CD4-positive, alpha-beta T cell (primary cell): Measurements from ENCODE around the gene CDT1. TPM values are rescaled to one million over a fixed set of nuclear protein-coding genes. Genes with fewer than 3 reads are reported as not detected.

Source experiments
- ATAC-seq: fragments of 200-7000 bp; cut with Tn5 transposase; one replicate; pipeline ENCODE4 v1.10.0; 2022; ENCODE audit warnings: mild to moderate bottlenecking; ENCODE audit not compliant: poor library complexity
- CTCF ChIA-PET: fragments of 350-600 bp; sonication (Branson Sonifier 250); formaldehyde crosslinking; loops from one replicate; lab custom pipeline; 2021; ENCODE audit warnings: antibody characterized with exemption, inconsistent platforms; lab: Charles Lee
- POLR2A ChIA-PET: fragments of 350-600 bp; sonication (Branson Sonifier 250); formaldehyde crosslinking; loops from one replicate; lab custom pipeline; 2021; ENCODE audit warnings: antibody characterized with exemption, inconsistent platforms; lab: Charles Lee
- DNase-seq, 14 experiments: peaks; one replicate each; pipeline ENCODE4 v3.0.0-alpha.2; 2013 to 2020; ENCODE audit warnings: mixed read lengths in 2 of 14
- H3K27ac ChIP-seq, 2 donors: one replicate each; pipeline versions ENCODE4 v1.5.1 to v1.7.0; 2013; ENCODE audit warnings: low read length in 2 of 2, low read depth in 1 of 2, mild to moderate bottlenecking in 1 of 2
- H3K27me3 ChIP-seq, 2 experiments: 1 replicate in 1 of 2; 2 replicates in 1 of 2; pipeline versions ENCODE4 v1.6.1 to v1.7.0; 2013; ENCODE audit warnings: low read length in 2 of 2, control low read depth in 1 of 2, mild to moderate bottlenecking in 1 of 2, moderate library complexity in 1 of 2; ENCODE audit not compliant: insufficient read depth in 2 of 2, control insufficient read depth in 1 of 2
- H3K36me3 ChIP-seq: one replicate; pipeline ENCODE4 v1.6.1; 2013; ENCODE audit warnings: low read length, control low read depth; ENCODE audit not compliant: insufficient read depth
- H3K4me1 ChIP-seq: one replicate; pipeline ENCODE4 v1.6.1; 2013; ENCODE audit warnings: low read length, control low read depth; ENCODE audit not compliant: insufficient read depth
- H3K4me3 ChIP-seq: one replicate; pipeline ENCODE4 v1.5.1; 2013; ENCODE audit warnings: mild to moderate bottlenecking, low read length, moderate library complexity
- H3K9me3 ChIP-seq, 2 experiments: 1 replicate in 1 of 2; 2 replicates in 1 of 2; pipeline versions ENCODE4 v1.6.1 to v1.7.0; 2013; ENCODE audit warnings: low read length in 2 of 2, mild to moderate bottlenecking in 2 of 2, control low read depth in 1 of 2, moderate library complexity in 1 of 2; ENCODE audit not compliant: control insufficient read depth in 1 of 2, insufficient read depth in 1 of 2
- H3K27ac Mint-ChIP-seq: one replicate; pipeline ENCODE4 v1.8.0; 2020; ENCODE audit warnings: mixed read lengths
- H3K27me3 Mint-ChIP-seq: one replicate; pipeline ENCODE4 v1.8.0; 2021; ENCODE audit warnings: mixed read lengths
- H3K36me3 Mint-ChIP-seq: one replicate; pipeline ENCODE4 v1.8.0; 2021; ENCODE audit warnings: low read depth, mixed read lengths
- H3K4me1 Mint-ChIP-seq: one replicate; pipeline ENCODE4 v1.8.0; 2021; ENCODE audit warnings: low read depth, mixed read lengths
- H3K4me3 Mint-ChIP-seq: one replicate; pipeline ENCODE4 v1.8.0; 2020; ENCODE audit warnings: mild to moderate bottlenecking, mixed read lengths
- H3K9me3 Mint-ChIP-seq: one replicate; pipeline ENCODE4 v1.8.0; 2020; ENCODE audit warnings: mixed read lengths
- intact Hi-C, 2 experiments: fragments of 100-400 bp; cut with DNase I in 1 of 2; cut with micrococcal nuclease in 1 of 2; formaldehyde crosslinking; loops; one replicate each; pipeline versions ENCODE4 v1.15.1 to v1.9.0; 2023 to 2025; cut with DNase I, micrococcal nuclease
- total RNA-seq, 174 experiments: library from RNA in 2 of 174; stranded (reverse) in 2 of 174; gene quantifications; one replicate each; pipeline ENCODE4 v1.2.3 and lab custom pipeline; 2021 to 2026
- TF ChIP-seq, protein P1 (sequence below): fragments of 200-600 bp; IDR thresholded peaks from one replicate; pipeline ENCODE4 v1.8.0; 2022; ENCODE audit warnings: antibody characterized with exemption, mild to moderate bottlenecking

Gene CDT1
- total RNA-seq, 2 experiments from 2014 or later = 0.47 to 1.0 TPM

DNA sequence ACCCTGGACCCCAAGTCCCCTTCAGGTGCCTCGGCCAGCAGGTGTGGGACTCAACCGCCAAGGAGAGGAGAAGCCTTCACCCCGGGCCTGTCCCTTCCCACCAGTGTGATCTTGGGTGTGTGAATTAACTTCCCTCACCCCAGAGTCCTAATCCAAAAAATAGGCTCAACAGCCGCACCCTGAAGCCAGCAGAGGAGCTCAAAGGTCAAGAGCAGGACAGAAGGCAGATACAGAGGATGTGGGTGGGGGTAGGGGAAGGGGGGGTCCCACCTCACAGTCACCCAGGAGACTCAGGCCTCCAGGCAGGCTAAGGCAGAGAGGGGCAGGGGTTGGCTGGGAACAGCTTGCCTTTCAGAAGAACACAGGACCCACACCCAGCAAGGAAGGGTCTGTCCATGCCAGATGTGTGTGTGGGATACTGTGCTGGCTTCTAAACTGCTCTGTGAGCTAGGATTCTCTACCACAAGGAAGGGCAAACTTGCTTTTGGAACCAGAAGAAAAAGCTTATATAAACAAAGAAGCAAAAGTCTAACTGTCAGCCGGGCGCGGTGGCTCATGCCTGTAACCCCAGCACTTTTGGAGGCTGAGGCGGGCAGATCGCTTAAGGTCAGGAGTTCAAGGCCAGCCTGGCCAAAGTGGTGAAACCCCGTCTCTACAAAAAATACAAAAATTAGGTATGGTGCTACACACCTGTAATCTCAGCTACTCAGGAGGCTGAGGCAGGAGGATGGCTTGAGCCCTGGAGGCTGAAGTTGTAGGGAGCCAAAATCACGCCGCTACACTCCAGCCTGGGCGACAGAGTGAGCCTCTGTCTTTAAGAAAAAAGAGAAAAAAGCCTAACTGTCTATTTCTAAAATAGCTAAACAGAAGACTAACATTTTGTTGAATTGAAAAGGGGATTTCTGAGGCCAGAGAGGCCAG is 23.2 kb upstream of the CDT1 start:
- H3K27me3 ChIP-seq = no peaks in the 10 kb centered on the region
- H3K9me3 ChIP-seq = no peaks in the 10 kb centered on the region
- H3K36me3 Mint-ChIP-seq = no peaks in the 10 kb centered on the region
- peaks cover 52% of the 10 kb centered on the region for H3K4me1 Mint-ChIP-seq
- peak overlapping the region; percentile 89 for H3K27ac Mint-ChIP-seq
- peaks cover 71% of the 10 kb centered on the region for H3K4me1 ChIP-seq
- peak overlapping the region; percentile 88 for H3K4me3 Mint-ChIP-seq
- H3K36me3 ChIP-seq = peaks cover 15% of the 10 kb centered on the region
- no peak for DNase-seq
- peak overlapping the region; percentile 44 for H3K4me3 ChIP-seq
- no peaks in the 10 kb centered on the region for H3K27me3 Mint-ChIP-seq
- CTCF ChIA-PET = interaction anchor here (0.6 to 7.0 kb wide), 6 partner anchors 27 to 460 kb away, joined by 3 to 58 read pairs (median 3); partner anchors contain the start of genes GALNS and TRAPPC2L
- POLR2A ChIA-PET = interaction anchor here (0.6 to 5.9 kb wide), 25 partner anchors 10 to 921 kb away, joined by 3 to 39 read pairs (median 5); partner anchors contain the start of genes APRT, GALNS, SPATA2L and TRAPPC2L
- intact Hi-C loops = loop anchor here in 1 of 2 experiments (2.0 kb wide), 1 partner anchor 22 kb away; the partner anchor contains the start of gene CDT1
- no peak for ATAC-seq
- TF ChIP-seq, protein P1, sequence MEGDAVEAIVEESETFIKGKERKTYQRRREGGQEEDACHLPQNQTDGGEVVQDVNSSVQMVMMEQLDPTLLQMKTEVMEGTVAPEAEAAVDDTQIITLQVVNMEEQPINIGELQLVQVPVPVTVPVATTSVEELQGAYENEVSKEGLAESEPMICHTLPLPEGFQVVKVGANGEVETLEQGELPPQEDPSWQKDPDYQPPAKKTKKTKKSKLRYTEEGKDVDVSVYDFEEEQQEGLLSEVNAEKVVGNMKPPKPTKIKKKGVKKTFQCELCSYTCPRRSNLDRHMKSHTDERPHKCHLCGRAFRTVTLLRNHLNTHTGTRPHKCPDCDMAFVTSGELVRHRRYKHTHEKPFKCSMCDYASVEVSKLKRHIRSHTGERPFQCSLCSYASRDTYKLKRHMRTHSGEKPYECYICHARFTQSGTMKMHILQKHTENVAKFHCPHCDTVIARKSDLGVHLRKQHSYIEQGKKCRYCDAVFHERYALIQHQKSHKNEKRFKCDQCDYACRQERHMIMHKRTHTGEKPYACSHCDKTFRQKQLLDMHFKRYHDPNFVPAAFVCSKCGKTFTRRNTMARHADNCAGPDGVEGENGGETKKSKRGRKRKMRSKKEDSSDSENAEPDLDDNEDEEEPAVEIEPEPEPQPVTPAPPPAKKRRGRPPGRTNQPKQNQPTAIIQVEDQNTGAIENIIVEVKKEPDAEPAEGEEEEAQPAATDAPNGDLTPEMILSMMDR = no peak
- H3K27ac ChIP-seq = peak overlapping the region; percentile 75 to 77
- H3K9me3 Mint-ChIP-seq = no peaks in the 10 kb centered on the region

DNA sequence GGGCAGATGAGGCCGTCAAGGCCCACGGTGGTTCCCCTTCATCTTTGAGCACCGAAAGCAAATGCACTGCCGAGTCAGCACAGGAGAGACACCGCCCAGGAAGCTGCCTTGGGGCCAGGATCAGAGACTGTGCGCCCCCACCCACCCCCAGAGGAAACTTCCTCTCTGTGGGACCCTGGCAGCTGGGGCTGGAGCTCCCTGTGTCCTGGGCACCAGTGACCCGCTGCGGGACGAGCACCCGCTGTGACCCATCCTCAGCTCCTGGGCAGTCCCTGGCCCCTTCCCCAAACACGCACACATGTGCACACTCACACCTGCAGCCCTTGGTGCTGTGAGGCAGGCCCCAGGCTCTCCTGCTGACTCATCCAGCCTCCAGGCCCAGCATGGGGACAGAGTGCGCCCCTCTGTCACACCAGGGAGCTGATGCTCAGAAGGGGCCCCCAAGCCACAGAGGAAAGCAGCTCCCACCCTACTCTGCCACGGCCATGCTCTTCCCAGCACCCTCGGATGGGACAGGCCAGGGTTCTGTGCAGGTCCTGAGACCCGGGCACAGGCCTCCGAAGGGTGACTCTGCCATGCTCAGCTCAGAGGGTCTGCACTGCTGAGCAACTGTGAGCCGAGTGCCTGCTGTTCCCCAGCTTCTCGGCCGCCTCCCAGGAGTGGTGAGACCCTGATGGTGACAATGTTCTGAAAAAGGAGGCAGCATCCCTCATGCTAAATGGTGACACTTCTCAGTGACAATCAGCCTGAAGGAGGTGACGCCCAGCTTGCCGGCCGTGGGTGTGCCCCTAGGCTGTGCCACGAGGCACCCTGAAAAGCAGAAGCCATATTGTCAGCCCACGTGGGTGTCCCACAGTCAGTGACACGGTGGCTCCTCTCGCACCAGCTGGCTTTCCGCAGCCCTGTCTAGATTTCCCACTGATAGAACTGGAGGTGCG is 22.2 kb upstream of the CDT1 start:
- Histone ChIP-seq H3K27ac (peak overlapping the region; percentile 75 to 77), H3K9me3 (no peaks in the 10 kb centered on the region), H3K4me3 (peak overlapping the region; percentile 63), H3K27me3 (no peaks in the 10 kb centered on the region), H3K36me3 (peaks cover 11% of the 10 kb centered on the region), H3K4me1 (peaks cover 74% of the 10 kb centered on the region)
- ATAC-seq (peak; percentile 58), DNase-seq (peak in 13 of 14 experiments; percentile 40 to 89 (median 63))
- no peaks in the 10 kb centered on the region for H3K36me3 Mint-ChIP-seq
- POLR2A ChIA-PET = interaction anchor here (0.6 to 5.9 kb wide), 28 partner anchors 8 to 406 kb away, joined by 3 to 39 read pairs (median 5); partner anchors contain the start of genes APRT, GALNS, MVD and TRAPPC2L
- no peaks in the 10 kb centered on the region for H3K9me3 Mint-ChIP-seq
- intact Hi-C loops = loop anchor here in 1 of 2 experiments (1.0 to 2.0 kb wide), 3 partner anchors 21 to 100 kb away; partner anchors contain the start of gene CDT1
- CTCF ChIA-PET = interaction anchor here (1.0 to 7.0 kb wide), 11 partner anchors 15 to 727 kb away, joined by 3 to 58 read pairs (median 3); partner anchors contain the start of genes GALNS and TRAPPC2L
- peak overlapping the region; percentile 88 for H3K4me3 Mint-ChIP-seq
- H3K27me3 Mint-ChIP-seq = no peaks in the 10 kb centered on the region
- peak overlapping the region; percentile 89 for H3K27ac Mint-ChIP-seq
- H3K4me1 Mint-ChIP-seq = peaks cover 52% of the 10 kb centered on the region
- TF ChIP-seq, protein P1 = no peak
